GM21786 (cell line): ENCODE measurements around the gene FAM227A.
"Not testable (repeated sequence)": the region's sequence is repeated elsewhere in the genome, so short reads cannot be mapped to it uniquely, and the experiment has no call there.

Source experiments
- ATAC-seq: cut with Tn5 transposase; IDR thresholded peaks from one replicate; pipeline ENCODE4 v1.9.1; 2021; ENCODE audit not compliant: unreplicated experiment

Gene FAM227A

GRCh38 chr22:38612217-38613006 lies 43.8 kb downstream of the FAM227A start:
- ATAC-seq, result no peak

GRCh38 chr22:38611559-38611958 lies 44.6 kb downstream of the FAM227A start:
- ATAC-seq, result no peak

- no peak for ATAC-seq
These were observed 46.0 kb downstream of the FAM227A start for GRCh38 chr22:38610234-38610633.

- no peak for ATAC-seq
These were observed 47.0 kb downstream of the FAM227A start for GRCh38 chr22:38608992-38609750.

- ATAC-seq, result no peak
These were observed 48.5 kb downstream of the FAM227A start for GRCh38 chr22:38607680-38608079.

- ATAC-seq, result no peak
These were observed 54.0 kb downstream of the FAM227A start for GRCh38 chr22:38602166-38602565.

- ATAC-seq, result no peak
These were observed 54.9 kb downstream of the FAM227A start for GRCh38 chr22:38601221-38601764.

- no peak for ATAC-seq
These were observed 56.7 kb downstream of the FAM227A start for GRCh38 chr22:38599466-38599865.

GRCh38 chr22:38582923-38583322 lies 73.3 kb downstream of the FAM227A start:
- not testable (repeated sequence) for ATAC-seq

GRCh38 chr22:38578505-38578904 lies 77.7 kb downstream of the FAM227A start:
- no peak for ATAC-seq

GRCh38 chr22:38572065-38572464 lies 84.1 kb downstream of the FAM227A start:
- ATAC-seq, result no peak

- ATAC-seq, result no peak
These were observed 85.3 kb downstream of the FAM227A start for GRCh38 chr22:38570779-38571364.

- no peak for ATAC-seq
These were observed 86.0 kb downstream of the FAM227A start, which contains the start of gene DMC1 for GRCh38 chr22:38569972-38570778. Gene DMC1 (minus strand): TSS chr22:38570183. CDS start chr22:38568256, 1,927 bp downstream.

- no peak for ATAC-seq
These were observed 86.8 kb downstream of the FAM227A start for GRCh38 chr22:38569181-38569971.

GRCh38 chr22:38567531-38568285 lies 88.5 kb downstream of the FAM227A start:
- no peak for ATAC-seq

- ATAC-seq, result no peak
These were observed 89.3 kb downstream of the FAM227A start for GRCh38 chr22:38566726-38567504.

GRCh38 chr22:38565441-38565840 lies 90.8 kb downstream of the FAM227A start:
- ATAC-seq, result no peak

- ATAC-seq, result no peak
These were observed 91.5 kb downstream of the FAM227A start for GRCh38 chr22:38564669-38565068.
